CD4-positive, alpha-beta T cell treated with Interleukin-6 at 100 ng/mL for 8 hours (primary cell): ENCODE data around the gene RAB20.
"Not testable (repeated sequence)": the region's sequence is repeated elsewhere in the genome, so short reads cannot be mapped to it uniquely, and the experiment has no call there.

Source experiments
- DNase-seq: peaks from one replicate; pipeline ENCODE4 v3.0.0-alpha.2; 2020; ENCODE audit warnings: mixed read lengths, low spot score

Gene RAB20

DNA sequence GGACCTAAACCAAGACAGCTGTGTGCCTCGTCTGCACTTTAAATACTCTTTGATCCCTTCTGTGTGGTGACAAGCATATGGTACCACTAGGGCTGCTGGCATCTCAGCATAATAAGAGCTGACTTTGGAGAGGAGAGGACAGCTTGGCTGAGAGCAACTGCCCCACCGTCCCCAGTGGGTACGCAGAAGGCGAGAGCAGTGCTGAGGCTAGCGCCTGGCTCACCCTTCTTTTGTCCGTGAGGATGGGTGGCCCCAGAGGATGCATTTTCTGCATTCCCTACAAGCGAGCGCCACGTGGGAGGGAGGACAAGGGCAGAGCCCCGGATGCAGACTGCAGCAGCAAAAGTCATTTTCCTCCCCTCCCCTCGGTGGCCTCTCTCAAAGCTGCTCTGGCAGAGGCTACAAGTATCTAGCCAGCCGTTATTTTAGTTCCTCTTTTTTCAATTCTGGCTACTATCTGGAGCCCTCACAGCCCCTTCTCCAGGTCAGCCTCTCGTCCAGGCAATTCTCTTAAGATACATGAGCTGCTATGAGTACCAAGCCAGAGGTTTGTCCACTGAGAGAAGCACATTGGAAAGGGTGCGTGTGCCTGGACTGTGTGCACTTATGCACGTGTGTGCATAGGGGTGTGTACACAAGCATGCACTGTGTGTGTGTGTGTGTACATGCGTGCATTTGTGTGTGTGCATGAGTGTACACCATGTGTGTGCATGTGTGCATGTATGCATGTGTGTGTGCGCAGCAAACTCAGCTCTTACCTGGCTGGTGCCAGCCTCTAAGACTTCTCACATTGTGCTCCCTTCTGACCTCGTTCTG lies 51.3 kb downstream of the RAB20 start:
- no peak for DNase-seq

DNA sequence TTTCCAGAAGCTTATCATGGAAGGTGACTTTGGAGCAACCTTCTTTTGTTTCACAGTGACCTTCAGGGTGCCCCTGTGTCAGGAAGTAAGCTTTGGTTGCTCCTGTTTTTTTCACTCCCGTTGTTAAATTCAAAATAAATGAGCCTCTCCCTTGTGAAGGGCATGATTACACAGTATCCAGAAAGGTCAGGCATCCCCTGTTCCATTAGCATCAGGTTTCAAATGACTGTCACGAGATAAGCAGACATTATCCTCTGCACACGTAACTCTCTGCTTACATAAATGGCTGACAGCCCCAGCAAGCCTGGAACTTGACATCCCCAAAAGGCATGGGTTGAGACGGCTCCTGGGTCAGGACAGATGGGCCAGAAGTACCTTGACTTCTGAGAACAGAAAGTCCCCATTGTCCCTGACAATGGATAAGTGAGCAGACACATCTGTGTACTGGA lies 52.0 kb downstream of the RAB20 start:
- DNase-seq, result no peak

DNA sequence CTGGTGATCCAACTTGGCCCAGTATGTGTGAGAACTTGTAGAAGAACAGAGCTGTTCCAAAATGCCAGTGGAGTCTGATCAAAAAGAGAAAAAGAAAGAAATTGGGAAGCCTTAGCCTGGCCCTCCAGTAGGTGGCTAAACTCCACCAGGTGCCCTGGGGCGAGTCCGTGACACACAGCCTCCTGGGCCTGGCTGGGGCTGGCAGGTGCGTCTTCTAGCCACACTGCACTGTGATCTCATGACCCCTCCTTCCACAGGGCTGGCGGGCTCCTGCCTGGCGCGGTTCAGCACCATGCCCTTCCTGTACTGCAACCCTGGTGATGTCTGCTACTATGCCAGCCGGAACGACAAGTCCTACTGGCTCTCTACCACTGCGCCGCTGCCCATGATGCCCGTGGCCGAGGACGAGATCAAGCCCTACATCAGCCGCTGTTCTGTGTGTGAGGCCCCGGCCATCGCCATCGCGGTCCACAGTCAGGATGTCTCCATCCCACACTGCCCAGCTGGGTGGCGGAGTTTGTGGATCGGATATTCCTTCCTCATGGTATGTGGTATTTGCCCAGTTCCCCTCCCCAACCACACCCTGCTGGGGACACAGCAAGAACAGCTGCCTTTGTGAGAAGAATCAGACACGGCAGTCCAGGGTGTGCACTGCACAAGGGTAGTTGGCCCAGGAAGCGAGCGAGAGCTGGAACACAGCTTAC lies 53.7 kb downstream of the RAB20 start:
- DNase-seq, result no peak

DNA sequence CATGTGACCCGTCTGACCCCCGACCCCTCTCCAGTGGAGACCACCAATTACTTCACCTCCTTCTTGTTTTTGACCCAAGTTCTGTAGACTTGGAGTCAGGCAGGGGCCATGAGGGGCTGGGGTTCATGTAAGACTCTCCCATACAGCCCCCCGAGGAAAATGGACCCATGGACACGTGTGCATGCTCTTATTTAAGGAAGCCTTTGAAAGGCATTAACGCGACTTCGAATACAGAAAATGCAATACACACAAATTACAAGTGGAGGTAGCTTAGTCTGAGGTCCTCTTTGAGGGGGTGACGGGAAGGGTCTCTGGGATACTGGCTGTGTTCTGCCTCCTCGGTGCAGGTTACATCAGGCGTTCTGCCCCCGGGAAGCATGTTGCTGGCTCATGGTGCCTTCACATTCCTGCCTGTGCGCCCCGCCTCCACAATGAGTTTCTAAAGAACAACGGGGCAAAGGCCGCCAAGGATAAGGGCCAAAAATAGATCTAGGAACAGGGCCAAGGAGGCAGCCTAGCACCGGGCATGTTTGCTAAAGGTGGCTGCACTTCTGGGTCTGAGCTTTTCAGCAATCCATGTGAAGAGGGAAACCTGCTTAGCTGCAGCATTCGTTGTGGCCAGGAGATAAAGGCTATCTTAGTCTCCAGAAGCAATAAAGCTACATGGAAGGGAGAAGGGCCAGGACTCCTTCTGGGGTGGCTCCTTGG lies 54.5 kb downstream of the RAB20 start:
- no peak for DNase-seq

DNA sequence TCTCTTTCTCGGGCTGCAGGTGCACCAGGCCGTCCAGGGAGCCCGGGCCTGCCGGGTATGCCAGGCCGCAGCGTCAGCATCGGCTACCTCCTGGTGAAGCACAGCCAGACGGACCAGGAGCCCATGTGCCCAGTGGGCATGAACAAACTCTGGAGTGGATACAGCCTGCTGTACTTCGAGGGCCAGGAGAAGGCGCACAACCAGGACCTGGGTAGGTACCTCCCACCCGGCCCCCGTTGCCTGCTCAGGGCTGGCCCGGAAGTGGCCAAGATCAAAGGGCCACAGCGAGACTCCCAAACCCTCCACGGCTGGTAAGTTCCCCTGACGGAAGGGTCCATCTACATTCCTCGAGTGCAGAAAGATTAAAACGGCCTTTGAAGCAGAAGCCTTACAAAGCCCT lies 55.1 kb downstream of the RAB20 start:
- no peak for DNase-seq

DNA sequence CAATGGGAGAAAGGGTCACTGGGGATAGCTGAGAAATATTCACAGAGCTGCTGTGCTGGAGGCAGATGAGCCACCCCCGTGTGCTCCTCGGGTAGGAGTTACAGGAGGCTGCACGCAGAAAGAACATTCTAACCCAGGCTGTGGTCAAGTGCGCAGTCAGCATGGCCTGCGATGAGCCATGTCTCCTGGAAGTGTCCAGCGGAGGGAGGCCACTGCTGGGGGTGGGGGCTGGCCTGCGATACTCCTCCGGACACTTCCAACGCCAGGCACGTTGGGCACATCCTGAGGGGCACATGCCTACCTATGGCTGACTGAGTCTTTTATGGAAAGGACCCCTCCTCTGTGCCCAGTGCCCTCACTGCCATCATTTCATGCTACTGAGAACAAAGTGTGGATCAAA lies 55.9 kb downstream of the RAB20 start:
- no peak for DNase-seq

DNA sequence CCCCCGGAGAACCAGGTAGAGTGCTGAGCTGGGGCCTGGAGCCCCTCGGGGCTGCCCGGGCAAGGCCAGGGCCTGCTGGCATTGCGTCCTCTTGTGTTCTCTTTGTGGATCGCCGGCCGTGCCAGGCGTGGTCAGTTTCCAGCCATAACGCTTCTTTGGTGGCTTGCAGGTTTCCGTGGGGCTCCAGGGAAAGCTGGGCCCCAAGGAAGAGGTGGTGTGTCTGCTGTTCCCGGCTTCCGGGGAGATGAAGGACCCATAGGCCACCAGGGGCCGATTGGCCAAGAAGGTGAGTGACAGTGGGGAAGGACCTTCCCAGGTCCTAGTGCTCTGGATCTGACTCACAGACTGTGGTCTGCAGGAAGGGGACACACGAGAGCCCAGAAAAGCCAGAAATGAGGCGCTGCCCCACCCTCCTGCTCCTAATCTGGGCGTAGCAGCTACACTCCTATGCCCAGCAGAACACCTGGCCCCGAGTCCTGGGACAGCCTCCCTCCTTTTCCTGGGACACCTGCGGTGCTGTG lies 57.5 kb downstream of the RAB20 start:
- DNase-seq, result no peak

DNA sequence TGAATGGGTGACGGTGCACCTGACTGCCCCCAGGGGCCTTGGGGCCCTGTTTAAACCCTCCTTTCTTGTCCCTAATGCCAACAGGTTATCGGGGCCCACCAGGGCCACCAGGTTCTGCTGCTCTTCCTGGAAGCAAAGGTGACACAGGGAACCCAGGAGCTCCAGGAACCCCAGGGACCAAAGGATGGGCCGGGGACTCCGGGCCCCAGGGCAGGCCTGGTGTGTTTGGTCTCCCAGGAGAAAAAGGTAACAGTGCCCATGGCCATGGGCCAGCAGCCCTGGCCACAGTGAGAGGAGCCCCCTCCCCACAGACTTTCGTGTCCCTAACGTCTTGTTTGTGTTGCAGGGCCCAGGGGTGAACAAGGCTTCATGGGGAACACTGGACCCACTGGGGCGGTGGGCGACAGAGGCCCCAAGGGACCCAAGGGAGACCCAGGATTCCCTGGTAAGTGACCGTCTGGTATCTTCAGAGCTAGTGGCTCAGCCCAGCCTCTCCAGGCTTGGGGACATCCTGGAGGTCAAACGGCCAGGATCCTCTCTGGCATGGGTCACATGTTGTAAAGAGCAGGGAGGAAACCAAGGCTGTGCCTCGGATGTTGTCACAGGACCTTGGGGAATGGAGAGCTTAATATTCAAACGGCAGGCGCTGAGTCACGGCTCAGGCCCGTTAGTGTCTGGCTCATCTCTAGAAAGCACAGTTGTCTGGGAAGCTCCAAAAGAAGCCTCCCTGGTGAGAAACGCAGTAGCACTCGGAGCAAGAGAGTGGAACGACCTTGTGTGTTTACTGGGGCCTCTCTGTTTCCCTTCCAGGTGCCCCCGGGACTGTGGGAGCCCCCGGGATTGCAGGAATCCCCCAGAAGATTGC lies 58.3 kb downstream of the RAB20 start:
- DNase-seq, result no peak

DNA sequence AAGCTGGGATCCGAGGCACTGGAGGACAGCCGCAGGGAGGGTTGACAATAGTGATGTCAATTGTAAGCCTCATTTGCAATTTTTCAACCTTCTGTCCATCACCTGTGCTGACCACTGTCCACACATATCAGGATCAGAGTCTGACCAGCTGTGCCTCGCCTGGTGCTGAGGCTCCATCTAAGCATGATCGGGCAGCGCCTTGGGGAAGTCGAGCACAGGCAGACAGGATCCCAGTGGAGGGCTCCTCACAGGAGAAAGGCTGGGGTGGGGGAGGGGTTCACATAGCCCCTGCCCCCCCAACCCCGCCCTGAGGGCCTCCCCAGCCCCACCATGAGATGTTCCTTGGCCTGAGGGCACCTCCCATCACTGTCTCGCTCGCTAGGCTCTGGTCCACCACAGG lies 60.3 kb downstream of the RAB20 start:
- no peak for DNase-seq

DNA sequence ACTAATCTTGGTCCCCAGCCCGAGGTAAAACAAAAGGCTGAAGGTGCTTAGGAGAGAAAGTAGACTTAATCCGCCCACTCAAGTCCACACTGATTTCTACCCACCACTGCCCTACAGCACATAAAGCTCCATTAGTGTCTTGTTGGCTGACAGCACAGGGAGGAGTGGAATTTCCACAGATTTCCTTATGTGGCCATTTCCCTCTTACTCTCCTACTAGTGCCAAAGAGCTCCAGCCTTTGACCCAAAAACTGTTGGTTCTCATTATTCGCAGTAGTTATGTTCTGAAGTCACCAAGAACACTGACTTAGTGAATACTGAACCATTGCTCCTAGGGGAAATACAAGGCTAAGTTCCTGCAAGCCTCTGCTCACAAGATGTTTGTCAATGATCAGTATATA lies 61.2 kb downstream of the RAB20 start:
- DNase-seq, result no peak

DNA sequence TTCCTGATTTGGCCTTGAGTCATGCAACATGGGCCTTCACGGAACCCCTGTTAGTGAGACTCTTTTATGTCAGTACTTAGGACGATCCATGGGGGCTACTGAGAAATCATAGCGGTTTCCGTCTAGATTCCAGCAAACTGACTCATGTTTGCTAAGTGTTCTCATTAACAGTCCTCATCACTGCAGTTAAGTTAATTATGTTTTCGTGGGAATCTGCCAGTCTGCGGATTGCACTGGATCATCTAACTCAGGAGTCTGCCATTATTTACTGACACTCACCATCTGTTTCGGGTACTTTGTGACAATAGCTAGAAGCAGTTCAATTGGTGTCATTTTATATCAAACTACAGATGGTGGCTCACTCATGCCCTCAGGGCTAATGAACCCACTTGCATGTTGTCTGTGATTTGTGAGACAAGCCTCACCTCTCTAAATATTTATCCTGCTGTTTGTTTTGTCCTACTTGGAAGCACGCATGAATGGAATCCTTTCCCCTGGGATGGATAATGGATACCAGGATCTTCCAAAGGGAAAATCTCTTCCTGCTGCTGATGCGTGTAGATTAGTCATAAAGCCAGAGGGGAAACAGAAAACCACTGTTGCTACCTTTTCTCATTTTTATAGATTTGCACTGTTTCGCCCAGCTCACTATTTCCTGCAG lies 61.8 kb downstream of the RAB20 start:
- no peak for DNase-seq

DNA sequence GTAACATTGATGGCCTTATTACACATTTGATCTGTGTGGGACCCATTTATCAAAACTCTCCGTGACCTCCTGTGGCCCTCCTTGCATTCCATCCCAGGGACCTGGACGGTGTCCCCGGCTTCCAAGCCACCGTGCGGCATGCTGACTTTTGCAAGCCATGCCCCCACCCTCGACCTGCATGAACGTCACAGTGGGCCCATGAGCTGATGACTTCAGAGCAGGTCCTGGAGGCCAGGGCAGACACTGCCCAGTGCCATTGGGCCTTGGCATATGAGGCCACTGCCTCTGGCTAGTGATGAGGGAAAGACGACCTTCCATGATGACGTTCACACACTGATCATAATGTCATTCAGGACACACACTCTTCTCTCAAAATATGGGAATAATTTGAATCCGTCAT lies 62.8 kb downstream of the RAB20 start:
- no peak for DNase-seq

DNA sequence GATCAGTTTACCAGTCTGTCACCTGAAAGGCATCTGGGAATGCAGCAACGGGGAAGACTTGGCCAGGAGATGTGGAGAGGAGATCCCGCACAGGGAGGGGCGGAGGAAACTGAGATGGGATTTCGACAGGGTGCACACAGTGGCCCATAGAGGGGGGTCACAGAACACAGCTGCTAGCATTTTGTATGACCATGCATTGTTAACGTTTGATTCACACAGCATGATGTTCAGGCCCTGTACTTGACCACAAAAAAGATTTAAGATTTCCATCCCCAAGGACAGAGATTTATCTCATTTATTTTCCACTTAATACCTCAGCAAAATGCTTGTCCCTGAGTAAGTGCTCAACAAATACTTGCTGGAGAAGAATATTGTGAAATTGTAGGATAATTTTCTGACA lies 63.2 kb downstream of the RAB20 start:
- no peak for DNase-seq

DNA sequence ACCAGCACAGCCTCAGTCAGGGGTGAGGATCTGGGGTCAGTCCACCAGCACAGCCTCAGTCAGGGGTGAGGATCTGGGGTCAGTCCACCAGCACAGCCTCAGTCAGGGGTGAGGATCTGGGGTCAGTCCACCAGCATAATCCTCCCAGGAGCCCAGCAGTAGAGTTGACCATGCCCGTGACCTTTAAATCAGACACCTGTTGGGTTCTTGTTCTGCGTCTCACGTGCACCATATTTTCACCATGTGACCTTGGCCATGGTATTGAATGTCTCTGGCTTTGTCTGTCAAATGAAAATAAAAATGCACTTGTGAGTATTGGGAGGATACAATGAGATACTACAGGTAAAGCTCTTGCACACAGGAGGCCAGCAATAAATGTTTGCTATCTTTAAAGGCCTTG lies 63.6 kb downstream of the RAB20 start:
- not testable (repeated sequence) for DNase-seq

DNA sequence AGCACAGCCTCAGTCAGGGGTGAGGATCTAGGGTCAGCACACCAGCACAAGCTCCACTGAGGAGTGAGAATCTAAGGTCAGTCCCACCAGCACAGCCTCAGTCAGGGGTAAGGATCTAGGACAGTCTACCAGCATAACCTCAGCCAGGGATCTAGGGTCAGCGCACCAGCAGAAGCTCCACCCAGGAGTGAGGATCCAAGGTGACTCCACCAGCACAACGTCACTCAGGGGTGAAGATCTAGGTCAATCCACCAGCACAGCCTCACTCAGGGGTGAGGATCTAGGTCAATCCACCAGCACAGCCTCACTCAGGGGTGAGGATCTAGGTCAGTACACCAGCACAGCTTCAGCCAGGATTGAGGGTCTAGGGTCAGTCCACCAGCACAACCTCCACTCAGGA lies 64.5 kb downstream of the RAB20 start:
- DNase-seq, result no peak

DNA sequence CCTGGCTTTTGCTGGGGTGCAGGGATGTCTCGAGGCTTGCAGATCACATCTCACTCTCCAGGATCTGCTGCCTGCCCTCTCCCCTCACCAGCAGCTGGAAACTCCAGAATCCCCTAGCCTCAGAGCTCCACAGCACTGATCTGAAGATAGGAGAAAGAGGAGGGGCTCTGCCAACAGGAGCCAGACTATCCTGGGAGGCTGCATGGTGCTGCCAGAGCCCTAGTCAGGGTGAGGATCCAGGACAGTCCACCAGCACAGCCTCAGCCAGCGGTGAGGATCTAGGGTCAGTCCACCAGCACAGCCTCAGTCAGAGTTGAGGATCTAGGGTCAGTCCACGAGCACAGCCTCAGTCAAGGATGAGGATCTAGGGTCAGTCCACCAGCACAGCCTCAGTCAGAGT lies 65.2 kb downstream of the RAB20 start:
- no peak for DNase-seq

DNA sequence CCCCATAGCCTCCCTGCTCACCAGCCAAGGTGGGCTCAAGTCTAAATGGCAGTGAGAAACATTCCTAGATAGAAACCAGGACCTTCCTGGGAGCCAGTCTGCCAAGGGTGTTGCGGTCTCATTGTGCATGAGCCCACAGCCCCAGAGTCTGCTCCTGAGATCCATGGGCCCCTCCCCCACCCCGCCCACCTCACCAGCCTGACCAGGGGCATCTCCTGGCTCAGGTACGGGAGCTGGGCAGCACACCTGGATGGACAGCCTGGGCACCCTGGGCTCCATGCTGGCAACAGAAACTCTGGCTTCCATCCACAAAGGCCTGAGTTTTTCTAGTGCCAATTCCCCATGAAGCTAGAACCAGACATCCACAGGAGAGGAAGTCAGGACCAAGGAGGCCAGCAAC lies 65.6 kb downstream of the RAB20 start:
- no peak for DNase-seq

DNA sequence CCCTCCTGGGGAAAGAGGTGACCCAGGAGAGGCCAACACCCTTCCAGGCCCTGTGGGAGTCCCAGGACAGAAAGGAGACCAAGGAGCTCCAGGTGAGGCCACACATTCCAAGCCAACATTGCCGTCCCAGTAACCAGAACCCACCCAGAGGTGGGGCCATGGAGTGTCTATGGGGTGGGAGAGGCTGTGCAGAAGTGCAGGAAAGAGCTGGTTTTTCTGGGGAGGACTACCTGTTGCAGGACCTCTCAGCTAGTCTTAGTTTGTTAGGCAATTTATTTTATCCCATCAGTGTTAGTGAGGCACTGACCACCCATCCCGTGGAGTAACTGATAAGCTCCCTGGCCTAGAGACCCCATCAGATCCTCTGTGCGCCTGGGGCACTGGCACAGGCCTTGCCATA lies 66.1 kb downstream of the RAB20 start:
- no peak for DNase-seq

DNA sequence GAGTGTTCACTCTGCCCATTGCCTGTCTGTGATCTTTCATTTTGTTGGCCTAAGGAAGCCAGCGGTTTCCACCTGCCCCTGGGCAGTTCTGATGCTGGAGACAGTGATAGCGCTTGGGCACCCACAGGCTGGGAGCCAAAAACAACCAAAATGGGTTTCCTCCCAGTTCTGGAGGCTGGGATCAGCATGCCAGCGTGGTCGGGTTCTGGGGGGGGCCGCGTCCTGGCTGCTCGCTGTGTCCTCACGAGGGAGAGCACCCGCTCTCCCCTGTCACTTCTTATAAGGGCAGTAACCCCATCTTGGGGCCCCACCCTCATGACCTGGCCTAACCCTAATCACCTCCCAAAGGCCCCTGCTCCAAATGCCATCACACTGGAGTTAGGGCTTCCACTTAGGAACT lies 67.9 kb downstream of the RAB20 start:
- DNase-seq, result no peak

DNA sequence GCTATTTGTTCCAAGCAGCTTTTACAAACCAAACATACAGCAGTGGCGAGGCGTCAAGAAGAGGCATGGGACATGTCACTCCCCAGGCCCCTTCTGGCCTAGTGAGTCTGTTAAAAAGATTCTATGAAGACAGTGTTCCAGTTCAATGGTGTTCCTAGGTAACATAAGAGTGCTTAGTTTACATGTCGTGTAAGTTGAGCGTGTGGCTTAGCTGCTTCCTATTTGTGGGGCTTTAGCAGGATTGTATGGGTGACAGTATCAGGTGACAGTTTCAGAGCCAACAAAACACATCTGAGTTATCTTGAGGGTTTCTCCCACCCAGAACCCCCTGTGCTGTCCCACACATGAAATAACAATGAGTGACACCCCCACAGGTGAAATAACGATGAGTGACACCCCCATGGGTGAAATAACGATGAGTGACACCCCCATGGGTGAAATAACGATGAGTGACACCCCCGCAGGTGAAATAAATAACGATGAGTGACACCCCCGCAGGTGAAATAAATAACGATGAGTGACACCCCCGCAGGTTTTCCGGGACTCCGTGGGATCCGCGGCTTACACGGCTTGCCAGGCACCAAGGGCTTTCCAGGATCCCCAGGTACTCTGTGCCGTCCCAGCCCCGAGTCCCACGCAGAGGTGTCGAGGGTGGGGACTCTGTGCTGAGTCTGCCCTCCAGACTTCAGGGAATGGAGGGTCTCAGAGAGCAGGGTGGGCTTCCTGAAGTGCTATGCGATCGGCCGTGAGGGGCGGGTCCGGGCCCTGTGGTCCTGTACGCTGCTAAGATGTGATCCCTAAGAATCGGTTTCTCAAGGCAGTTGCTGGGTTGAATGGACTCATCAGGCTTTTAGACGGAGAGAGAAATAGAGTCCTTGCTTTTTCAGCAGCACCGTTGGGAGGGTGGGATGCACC lies 68.6 kb downstream of the RAB20 start:
- DNase-seq, result no peak
